GM12891 (cell line): ENCODE results near the gene RUNX2.

Source experiments
- POLR2A ChIP-seq: IDR thresholded peaks from 2 replicates; pipeline ENCODE4 v1.6.1; 2011; ENCODE audit warnings: low read depth, low read length, control low read depth
- TAF1 ChIP-seq: IDR thresholded peaks from 2 replicates; pipeline ENCODE4 v1.6.1; 2011; ENCODE audit warnings: low read depth, low read length, control low read depth

GRCh38 chr6:45706319-45706718, 378.2 kb downstream of the RUNX2 start:
- TF ChIP-seq POLR2A (no peak), TAF1 (no peak)
